MG63 (cell line): ENCODE measurements around the gene ABCA1. TPM values are rescaled to one million over a fixed set of nuclear protein-coding genes. Genes with fewer than 3 reads are reported as not detected.
A peak's percentile ranks its signal among the peaks of the same experiment; 100 is the strongest.
"Not testable (repeated sequence)": the region's sequence is repeated elsewhere in the genome, so short reads cannot be mapped to it uniquely, and the experiment has no call there.

Experiments used
- DNase-seq: peaks from one replicate; pipeline ENCODE4 v3.0.0-alpha.2; 2020
- H3K27me3 ChIP-seq: fragments of 250-450 bp; sonication (Bioruptor Pico); 2 replicates; pipeline ENCODE4 v1.5.1; 2020; ENCODE audit warnings: mild to moderate bottlenecking, moderate library complexity
- H3K36me3 ChIP-seq: fragments of 250-450 bp; sonication (Bioruptor Pico); 2 replicates; pipeline ENCODE4 v1.5.1; 2020; ENCODE audit warnings: mild to moderate bottlenecking, moderate library complexity
- H3K4me3 ChIP-seq: fragments of 250-450 bp; sonication (Bioruptor Pico); 2 replicates; pipeline ENCODE4 v1.5.1; 2020; ENCODE audit warnings: mild to moderate bottlenecking, moderate library complexity
- H3K9me3 ChIP-seq: fragments of 250-450 bp; sonication (Bioruptor Pico); 2 replicates; pipeline ENCODE4 v1.5.1; 2020; ENCODE audit warnings: mild to moderate bottlenecking, moderate library complexity
- total RNA-seq: library from RNA; depleted of rRNA; stranded (reverse); fragments of >200 nt; shearing (Covaris generic); gene quantifications from 2 replicates; pipeline ENCODE4 v1.2.3, GENCODE V29; 2014; ENCODE audit warnings: low replicate concordance

Gene ABCA1
- total RNA-seq, 1 experiment from 2014 or later = 2.4 TPM

DNA sequence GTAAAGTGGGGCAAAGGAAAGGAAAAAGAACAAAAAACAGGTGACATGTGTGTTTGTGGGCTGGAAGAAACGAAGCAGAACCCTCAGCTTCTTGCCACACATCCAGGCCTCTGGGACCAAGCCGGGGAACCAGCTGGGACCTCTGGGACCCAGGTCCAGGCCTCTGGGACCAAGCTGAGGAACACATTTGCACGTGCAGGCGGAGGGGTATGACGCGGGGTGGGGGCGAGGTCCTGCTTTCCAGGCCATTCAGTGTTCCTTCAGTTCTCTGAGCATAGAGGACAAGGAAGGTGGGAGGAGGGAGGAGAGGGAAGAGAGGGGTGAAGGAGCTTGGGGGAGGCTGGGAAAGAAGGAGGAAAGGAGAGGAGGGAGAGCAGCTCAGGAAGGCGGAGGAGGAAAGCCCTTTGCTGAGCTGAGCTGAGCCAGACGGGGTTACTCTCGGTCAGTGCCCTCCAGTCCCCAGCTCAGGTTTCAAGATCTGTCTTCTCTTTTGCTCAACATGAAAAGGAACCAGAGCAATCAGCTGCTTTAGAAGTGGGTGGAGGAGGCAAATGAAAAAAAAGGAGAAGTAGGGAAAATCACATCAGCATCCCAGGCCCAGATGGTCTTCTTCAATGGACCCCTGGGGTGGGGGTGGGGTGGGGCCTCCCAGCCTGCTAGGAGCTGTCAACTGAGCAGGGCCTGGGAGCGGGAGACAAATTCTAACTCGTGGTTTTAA is 59.1 kb downstream of the ABCA1 start:
- no peak overlapping the region for H3K4me3 ChIP-seq
- no peaks in the 10 kb centered on the region for H3K9me3 ChIP-seq
- H3K36me3 ChIP-seq = no peaks in the 10 kb centered on the region
- H3K27me3 ChIP-seq = no peaks in the 10 kb centered on the region
- peak; percentile 74 for DNase-seq

DNA sequence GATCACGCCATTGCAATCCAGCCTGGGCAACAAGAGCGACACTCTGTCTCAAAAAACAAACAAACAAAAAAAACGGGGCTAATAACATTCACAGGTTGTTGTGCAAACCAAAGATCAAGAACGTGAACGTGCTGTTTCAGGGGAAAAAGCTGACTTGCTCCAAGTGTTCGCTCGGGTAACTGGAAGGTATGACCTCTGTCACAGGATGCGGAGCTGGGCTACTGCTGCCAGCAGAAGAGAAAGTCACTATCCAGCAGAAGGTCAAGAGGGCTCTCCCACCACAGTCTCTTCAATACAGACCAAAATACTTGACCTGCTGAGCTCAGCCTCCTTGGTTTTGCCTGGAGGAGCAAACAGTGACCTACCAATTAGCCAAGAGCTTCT is 59.7 kb downstream of the ABCA1 start:
- H3K36me3 ChIP-seq = no peaks in the 10 kb centered on the region

DNA sequence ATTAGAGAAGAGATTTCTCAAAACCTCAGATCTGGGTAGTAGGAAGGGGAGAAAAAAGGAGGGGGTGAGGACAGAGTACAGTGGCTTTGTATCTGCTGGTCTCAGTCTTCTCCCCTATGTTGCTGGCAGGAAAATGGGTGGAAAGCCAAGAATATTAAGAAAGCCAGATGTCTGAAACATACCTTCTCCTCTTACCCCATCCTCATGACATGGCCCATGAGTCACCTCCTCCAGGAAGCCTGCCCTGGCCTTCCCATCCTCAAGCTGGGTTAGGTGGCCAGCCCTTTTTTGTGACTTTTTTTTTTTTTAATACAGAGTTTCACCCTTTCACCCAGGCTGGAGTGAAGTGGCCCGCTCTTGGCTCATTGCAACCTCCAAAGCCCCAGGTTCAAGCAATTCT is 61.8 kb downstream of the ABCA1 start:
- no peak overlapping the region for H3K4me3 ChIP-seq
- H3K36me3 ChIP-seq = no peaks in the 10 kb centered on the region
- no peaks in the 10 kb centered on the region for H3K27me3 ChIP-seq
- H3K9me3 ChIP-seq = no peaks in the 10 kb centered on the region
- DNase-seq = peak; percentile 42

More for the DNA sequence above, 59.7 kb downstream of the ABCA1 start:
- Histone ChIP-seq H3K9me3 (no peaks in the 10 kb centered on the region), H3K27me3 (no peaks in the 10 kb centered on the region), H3K4me3 (no peak overlapping the region)
- DNase-seq = no peak

DNA sequence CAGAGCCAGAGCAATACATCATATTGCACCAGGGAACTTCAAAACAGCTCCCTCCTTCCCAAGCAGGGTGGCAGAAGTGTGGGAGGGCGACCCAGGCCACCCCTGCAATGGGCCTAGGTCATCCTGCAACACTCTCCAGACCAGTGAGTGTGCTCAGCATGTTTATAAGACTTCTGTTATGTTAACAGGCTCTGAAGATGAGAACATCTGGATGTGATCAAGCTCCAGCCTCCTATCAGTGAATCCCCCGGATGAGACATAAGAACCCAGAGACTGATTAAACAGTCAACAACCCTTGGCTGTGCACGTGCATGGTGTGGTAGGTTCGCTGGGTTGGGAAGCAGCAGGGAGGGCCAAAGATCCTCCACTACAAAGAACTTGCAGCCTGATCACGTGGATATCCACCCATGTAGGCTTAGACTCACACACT is 63.3 kb downstream of the ABCA1 start:
- Histone ChIP-seq H3K4me3 (no peak overlapping the region), H3K27me3 (no peaks in the 10 kb centered on the region), H3K36me3 (no peaks in the 10 kb centered on the region), H3K9me3 (no peaks in the 10 kb centered on the region)
- DNase-seq = no peak

DNA sequence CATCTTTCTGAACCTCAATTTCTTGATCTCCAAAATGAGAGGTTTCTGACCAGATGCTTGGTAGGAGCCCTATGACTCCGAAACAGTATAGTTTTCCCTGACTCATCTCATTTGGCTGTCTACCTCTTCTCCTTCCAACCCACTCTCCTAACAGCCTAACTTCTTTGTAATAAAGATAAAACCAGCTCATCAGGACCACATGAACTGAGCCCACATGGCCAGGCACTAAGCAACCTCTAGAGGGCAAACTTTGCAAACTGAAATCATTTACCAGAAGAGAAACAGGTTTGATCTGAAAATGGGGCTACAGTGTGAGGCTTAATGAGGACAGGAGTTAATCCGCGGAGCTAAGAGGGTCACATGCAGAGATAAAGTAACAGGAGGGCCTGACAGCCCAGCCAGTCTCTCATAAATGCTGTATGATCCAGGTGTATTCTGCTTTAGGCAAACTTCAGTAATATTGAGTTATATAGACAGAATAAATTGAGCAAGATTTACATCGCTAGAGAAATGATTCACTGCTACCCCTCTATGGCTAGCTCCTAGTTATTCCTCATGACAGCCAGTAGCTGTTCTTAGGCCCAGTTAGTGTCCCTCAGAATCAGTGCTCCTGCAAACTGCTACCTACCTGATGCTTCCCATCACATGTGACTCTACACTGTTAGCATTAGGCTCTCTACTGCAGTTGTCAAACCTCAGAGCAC is 64.6 kb downstream of the ABCA1 start:
- no peaks in the 10 kb centered on the region for H3K36me3 ChIP-seq
- peak; percentile 63 for DNase-seq
- no peaks in the 10 kb centered on the region for H3K9me3 ChIP-seq
- H3K4me3 ChIP-seq = no peak overlapping the region
- no peaks in the 10 kb centered on the region for H3K27me3 ChIP-seq

DNA sequence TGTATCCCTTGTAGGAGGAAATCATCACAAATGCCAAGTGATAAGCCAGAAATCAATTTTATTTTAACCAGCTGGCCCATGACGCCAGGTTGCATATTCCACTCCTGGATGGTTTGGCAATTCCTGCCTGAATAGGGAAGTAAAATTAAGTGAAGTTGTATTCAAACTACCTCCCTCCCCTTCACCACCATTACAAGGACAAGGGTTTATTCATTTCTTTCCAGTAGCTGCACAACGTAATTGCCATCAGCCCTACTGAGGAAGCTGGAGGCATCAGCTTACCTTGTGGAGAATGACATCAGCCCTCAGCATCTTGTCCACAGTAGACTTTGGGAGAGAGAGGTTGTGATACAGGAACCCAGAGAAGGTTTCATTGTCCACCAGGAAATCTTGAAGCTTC is 66.6 kb downstream of the ABCA1 start:
- Histone ChIP-seq H3K36me3 (no peaks in the 10 kb centered on the region), H3K27me3 (no peaks in the 10 kb centered on the region), H3K9me3 (no peaks in the 10 kb centered on the region), H3K4me3 (no peak overlapping the region)
- no peak for DNase-seq

DNA sequence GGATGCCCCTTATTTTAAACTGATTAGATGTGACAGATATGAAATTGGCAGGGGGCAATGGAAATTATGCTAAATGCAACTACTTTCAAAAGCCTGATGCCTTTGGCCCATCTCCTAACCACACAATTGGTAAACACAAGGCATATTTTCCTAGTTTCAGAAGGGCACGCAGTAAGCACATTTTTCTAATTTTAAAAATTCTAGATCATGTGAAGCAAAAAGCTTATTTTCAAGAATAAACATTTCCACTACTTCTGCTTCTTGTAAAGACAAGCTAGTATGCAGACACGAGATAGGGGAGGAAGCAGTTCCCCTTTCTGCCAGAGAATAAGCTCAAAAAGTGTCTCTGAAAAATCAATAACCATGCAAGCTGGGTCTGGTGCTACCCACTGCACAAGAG is 67.7 kb downstream of the ABCA1 start:
- Histone ChIP-seq H3K36me3 (no peaks in the 10 kb centered on the region), H3K9me3 (no peaks in the 10 kb centered on the region), H3K27me3 (no peaks in the 10 kb centered on the region), H3K4me3 (no peak overlapping the region)
- DNase-seq = no peak

DNA sequence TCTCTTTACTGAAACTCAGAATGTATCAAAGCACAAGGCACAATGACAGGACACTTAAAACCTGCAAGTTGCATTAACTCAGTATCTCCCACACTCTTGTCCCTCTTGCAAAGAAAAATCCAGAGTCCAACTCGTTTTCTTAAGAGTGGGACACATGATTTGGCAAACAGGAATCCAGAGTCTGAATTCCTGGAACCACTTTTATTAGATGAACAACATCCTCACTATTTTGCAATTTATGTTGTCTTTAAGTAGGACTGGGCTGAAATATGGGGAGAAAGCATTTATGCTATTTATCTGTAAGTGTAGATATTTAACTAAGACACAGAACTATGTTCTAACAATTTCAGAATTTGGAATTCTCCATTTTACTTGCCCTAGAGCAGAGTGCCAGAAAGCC is 69.1 kb downstream of the ABCA1 start:
- no peaks in the 10 kb centered on the region for H3K36me3 ChIP-seq
- no peaks in the 10 kb centered on the region for H3K9me3 ChIP-seq
- no peak overlapping the region for H3K4me3 ChIP-seq
- H3K27me3 ChIP-seq = no peaks in the 10 kb centered on the region
- no peak for DNase-seq

DNA sequence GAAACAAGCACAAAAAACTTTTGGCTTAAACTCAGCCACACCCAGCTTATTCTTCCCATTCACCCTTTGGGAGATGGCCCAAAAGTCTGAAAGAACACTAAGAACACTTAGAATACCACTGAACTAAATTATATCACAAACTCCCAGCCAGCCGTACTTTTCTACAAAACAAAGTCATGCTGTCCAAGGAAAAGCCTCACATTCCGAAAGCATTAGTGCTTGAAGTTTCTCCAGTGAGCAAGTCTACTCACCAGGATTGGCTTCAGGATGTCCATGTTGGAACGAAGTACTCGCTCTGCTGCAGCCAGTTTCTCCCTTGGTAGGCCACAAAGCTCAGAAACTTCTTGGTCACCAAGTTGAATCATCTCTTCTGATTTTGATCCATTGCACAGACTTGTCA is 69.7 kb downstream of the ABCA1 start:
- H3K36me3 ChIP-seq = no peaks in the 10 kb centered on the region
- no peaks in the 10 kb centered on the region for H3K9me3 ChIP-seq
- peak; percentile 78 for DNase-seq
- H3K27me3 ChIP-seq = no peaks in the 10 kb centered on the region
- H3K4me3 ChIP-seq = no peak overlapping the region

DNA sequence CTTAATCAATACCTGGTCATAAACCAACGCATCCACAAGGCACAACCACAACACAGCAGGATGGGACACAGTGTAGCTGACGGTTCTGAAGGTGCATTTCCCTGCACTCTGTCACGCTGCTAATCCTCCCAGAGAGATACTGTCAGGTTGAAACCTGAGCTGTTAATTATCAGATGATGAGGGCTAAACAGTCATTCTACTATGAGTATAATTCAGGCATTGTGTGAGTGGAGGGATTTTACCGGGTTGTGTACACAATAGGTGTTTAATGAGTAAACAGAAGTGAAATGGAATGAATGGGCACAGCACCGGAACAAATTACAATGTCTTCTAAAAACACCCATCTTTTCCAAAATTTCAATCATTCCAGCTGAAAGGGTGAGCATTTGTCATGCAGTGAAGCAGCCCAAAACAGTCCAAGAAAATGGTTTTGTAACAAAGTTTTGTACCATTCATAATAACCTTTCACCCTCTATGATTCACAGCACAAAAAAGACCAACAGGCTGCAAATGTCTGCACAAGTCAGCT is 71.5 kb downstream of the ABCA1 start:
- no peak for DNase-seq
- H3K4me3 ChIP-seq = no peak overlapping the region
- H3K27me3 ChIP-seq = no peaks in the 10 kb centered on the region
- H3K9me3 ChIP-seq = no peaks in the 10 kb centered on the region
- H3K36me3 ChIP-seq = no peaks in the 10 kb centered on the region

DNA sequence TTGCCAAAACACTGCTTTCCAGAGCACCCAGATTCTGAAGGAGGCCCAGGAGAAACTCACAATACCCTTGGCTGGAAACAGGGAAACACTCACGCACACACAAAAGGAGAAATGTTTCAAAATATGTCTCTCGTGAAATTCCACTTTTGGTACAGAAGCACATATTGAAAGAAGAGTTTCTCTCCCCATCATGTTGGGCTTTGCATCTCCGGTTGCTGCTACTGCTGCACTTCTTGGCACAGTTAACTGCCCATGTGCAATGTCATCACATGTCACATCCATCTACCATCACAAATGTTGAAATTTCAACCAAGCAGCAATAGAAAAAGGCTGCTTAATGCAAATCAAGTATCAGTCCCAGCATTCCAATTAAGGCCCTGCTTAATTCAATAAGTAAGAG is 72.1 kb downstream of the ABCA1 start:
- no peaks in the 10 kb centered on the region for H3K27me3 ChIP-seq
- no peaks in the 10 kb centered on the region for H3K9me3 ChIP-seq
- H3K4me3 ChIP-seq = no peak overlapping the region
- DNase-seq = no peak
- H3K36me3 ChIP-seq = no peaks in the 10 kb centered on the region

DNA sequence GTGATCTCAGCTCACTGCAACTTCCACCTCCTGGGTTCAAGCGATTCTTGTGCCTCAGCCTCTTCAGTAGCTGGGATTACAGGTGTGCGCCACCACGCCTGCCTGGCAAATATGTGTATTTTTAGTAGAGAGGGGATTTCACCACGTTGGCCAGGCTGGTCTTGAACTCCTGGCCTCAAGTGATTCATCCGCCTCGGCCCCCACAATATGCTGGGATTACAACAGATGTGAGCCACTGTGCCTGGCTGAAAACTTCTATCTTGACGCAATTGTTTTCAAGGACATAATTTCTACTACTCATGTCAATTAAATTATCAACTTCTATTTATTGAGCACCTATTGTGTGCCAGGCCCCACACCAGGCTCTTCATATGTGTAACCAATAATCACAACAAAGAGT is 72.7 kb downstream of the ABCA1 start:
- not testable (repeated sequence) for H3K36me3 ChIP-seq, H3K4me3 ChIP-seq, DNase-seq, H3K27me3 ChIP-seq, H3K9me3 ChIP-seq

DNA sequence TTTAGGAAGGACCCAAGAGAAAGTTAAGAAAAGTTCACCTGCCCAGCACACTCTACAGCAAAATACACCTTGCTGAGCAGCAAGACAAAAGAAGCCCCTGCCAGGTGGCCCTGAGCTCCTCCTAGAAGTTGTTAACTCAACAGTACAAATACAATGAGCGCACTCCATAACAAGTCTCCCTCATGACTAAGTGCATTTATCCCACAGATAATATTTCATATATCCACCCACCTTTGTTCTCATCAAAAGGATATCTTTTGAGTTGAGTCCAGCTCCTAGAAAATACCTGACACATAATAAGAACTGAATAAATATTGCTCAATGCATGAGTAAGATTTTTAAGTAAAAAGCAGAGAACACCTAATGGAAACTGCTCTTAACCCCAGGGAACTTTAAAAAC is 73.3 kb downstream of the ABCA1 start:
- Histone ChIP-seq H3K27me3 (no peaks in the 10 kb centered on the region), H3K9me3 (no peaks in the 10 kb centered on the region), H3K36me3 (no peaks in the 10 kb centered on the region), H3K4me3 (no peak overlapping the region)
- no peak for DNase-seq

DNA sequence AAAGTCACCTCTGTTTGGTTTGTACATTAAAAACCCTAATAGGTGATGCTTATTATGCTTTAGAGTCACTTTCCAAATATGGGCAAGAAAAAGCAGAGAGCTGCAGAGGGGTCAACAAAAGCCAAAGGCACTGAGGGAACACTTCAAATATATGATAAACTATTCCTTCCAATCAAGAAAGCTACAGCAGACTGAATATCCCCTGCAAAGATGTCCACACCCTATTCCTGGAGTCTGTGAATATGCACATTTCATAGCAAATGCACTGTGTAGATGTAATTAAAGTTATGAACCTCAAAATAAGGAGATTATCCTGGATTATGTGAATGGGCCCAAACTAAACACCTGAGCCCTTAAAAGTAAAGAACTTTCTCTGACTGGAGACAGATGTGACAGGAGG is 74.3 kb downstream of the ABCA1 start:
- Histone ChIP-seq H3K4me3 (no peak overlapping the region), H3K27me3 (no peaks in the 10 kb centered on the region), H3K36me3 (no peaks in the 10 kb centered on the region), H3K9me3 (no peaks in the 10 kb centered on the region)
- DNase-seq = no peak

DNA sequence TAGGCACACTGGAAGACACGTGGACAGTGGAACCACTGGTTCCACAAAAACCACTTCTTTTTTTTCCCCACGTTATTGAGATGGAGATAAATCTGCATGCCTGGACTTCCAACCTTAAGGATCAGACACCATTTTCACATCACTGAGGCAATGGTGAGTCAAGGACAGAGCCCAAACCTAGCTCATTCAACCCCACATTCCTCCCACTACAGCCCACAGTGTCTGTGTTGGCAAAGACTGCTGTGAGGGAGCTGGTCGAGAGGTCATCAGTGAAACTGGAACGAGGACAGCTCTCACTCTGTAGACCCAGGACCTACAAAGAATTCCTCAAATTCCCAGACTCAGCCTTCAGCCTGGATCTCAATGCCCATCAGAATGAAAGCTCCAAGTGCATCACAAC is 74.8 kb downstream of the ABCA1 start:
- Histone ChIP-seq H3K27me3 (no peaks in the 10 kb centered on the region), H3K4me3 (no peak overlapping the region)
- DNase-seq = no peak

DNA sequence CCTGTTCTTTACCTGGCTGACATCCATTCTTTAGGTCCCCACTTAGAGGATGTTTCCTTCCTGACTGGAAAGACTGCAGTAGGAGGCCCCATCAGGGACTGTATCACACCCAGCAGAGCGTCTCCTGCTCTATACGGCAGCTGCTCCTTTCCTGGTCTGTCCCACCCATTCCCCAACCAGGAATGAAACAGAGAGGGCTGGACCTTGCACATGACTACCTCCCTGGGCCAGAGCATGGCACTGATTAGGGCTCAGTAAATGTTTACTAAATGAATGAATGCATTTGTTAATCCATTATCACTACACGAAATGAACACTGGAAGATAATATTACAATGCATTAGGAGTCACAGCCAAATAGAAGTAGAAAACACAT is 76.4 kb downstream of the ABCA1 start:
- Histone ChIP-seq H3K36me3 (no peaks in the 10 kb centered on the region), H3K4me3 (no peak overlapping the region), H3K27me3 (no peaks in the 10 kb centered on the region), H3K9me3 (no peaks in the 10 kb centered on the region)
- no peak for DNase-seq

More for the DNA sequence above, 74.8 kb downstream of the ABCA1 start:
- Histone ChIP-seq H3K36me3 (no peaks in the 10 kb centered on the region), H3K9me3 (no peaks in the 10 kb centered on the region)

DNA sequence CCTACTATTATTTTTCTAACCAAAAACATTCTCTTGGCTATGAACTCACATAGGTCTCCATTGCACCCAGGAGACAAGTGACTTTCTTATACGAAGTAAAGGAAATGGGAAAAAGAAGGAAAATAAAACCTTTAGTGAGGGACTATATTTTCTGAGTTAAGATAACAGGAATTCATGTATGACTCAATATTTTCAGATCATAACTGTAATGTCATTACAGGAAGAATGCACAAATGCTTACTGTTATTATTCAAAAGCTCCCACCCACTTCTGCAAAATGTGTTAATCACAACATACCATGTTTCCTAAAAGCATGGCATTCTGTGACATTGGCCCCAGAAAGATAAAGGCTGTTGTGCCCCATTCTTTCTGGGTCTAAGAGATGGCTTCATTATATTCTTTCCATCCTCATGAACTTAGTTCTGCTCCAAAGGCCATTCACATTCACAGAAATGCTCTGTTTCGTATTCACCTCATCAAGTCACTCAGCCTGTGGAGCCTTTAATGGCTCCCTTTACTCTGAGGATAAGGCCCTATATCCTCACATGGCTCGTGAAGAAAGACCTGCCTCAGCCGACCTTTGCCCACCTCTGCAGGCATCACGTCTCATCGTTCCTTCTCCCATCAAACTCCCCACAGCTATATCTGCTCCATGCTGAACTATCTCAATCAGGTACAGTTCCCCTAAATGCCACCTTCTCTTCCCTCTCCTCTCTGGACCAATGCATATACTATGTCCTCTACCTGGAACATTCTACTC is 77.0 kb downstream of the ABCA1 start:
- Histone ChIP-seq H3K27me3 (no peaks in the 10 kb centered on the region), H3K36me3 (no peaks in the 10 kb centered on the region), H3K4me3 (no peak overlapping the region), H3K9me3 (no peaks in the 10 kb centered on the region)
- DNase-seq = no peak
